Measurements from ENCODE around the gene SLC35E2B. TPM values are rescaled to one million over a fixed set of nuclear protein-coding genes. Genes with fewer than 3 reads are reported as not detected.
"Not testable (repeated sequence)": the region's sequence is repeated elsewhere in the genome, so short reads cannot be mapped to it uniquely, and the experiment has no call there.

The SLC35E2B gene
- total RNA-seq (2021) (51.3 to 51.6 TPM (median 51.6 TPM) in 3 replicates), Bru-seq, nascent RNA (percentile 67 among the genes with signal in this experiment)
- long read RNA-seq, experiment 1, full-length matches to known transcripts, result 97 of 152 reads
- long read RNA-seq, experiment 1, partial matches to known transcripts, result 8 of 152 reads
- long read RNA-seq, experiment 1, other reads (novel, unspliced or antisense), result 47 of 152 reads
- long read RNA-seq, experiment 2, full-length matches to known transcripts, result 4 of 51 reads
- long read RNA-seq, experiment 2, partial matches to known transcripts, result 3 of 51 reads
- long read RNA-seq, experiment 2, other reads (novel, unspliced or antisense), result 44 of 51 reads
- long read RNA-seq, experiment 3, full-length matches to known transcripts, result 2 of 4 reads
- long read RNA-seq, experiment 3, partial matches to known transcripts, result 1 of 4 reads
- long read RNA-seq, experiment 3, other reads (novel, unspliced or antisense), result 1 of 4 reads

- peak within 1 kb of the TSS; percentile 57 for H3K4me3 Mint-ChIP-seq
- H3K27me3 Mint-ChIP-seq (ENCODE audit: low read depth); H3K36me3 Mint-ChIP-seq; H3K9me3 Mint-ChIP-seq; H3K4me1 Mint-ChIP-seq; H3K27ac Mint-ChIP-seq; CTCF ChIA-PET: not testable (repeated sequence)
- POLR2A ChIA-PET, result interaction anchor here (0.7 kb wide), 1 partner anchor 63 kb away, joined by 3 read pairs; no protein-coding TSS in a partner anchor
- TF ChIP-seq SP1 (CRISPR knock-in tag; conservative IDR thresholded peaks at IDR 0.05), result peak; percentile 55
- peak; percentile 84 for ATAC-seq
- peak; percentile 85 for DNase-seq (ENCODE audit: low spot score)
Measured at GRCh38 chr1:1692714-1693647, at the start of gene SLC35E2B. SLC35E2B (minus strand) TSS chr1:1692795; CDS start chr1:1676699, 16,096 bp downstream.

DNA sequence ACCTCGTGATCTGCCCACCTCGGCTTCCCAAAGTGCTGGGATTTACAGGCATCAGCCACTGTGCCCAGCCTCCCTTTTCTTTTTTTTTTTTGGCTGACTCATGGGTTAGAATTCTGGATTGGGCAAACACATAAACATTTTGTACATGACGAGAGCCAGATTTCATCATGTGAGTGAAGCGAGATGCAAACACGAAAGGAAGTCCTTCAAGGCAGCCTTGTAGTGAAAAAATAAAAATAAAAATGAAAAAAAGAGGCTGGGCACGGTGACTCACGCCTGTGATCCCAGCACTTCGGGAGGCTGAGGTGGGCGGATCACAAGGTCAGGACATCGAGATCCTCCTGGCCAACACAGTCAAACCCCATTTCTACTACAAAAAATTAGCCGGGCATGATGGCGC is 48.4 kb upstream of the SLC35E2B start:
- H3K4me1 Mint-ChIP-seq; H3K9me3 Mint-ChIP-seq; H3K4me3 Mint-ChIP-seq; H3K27me3 Mint-ChIP-seq (ENCODE audit: low read depth); CTCF ChIA-PET; POLR2A ChIA-PET; H3K27ac Mint-ChIP-seq; ATAC-seq; DNase-seq (ENCODE audit: low spot score): not testable (repeated sequence)
- H3K36me3 Mint-ChIP-seq, result peaks cover 18% of the 10 kb centered on the region

GRCh38 chr1:1738799-1739337 is 46.3 kb upstream of the SLC35E2B start:
- H3K4me3 Mint-ChIP-seq; CTCF ChIA-PET; ATAC-seq; H3K27me3 Mint-ChIP-seq (ENCODE audit: low read depth); H3K4me1 Mint-ChIP-seq; H3K9me3 Mint-ChIP-seq; POLR2A ChIA-PET; H3K27ac Mint-ChIP-seq; DNase-seq (ENCODE audit: low spot score): not testable (repeated sequence)
- H3K36me3 Mint-ChIP-seq, result peaks cover 19% of the 10 kb centered on the region

DNA sequence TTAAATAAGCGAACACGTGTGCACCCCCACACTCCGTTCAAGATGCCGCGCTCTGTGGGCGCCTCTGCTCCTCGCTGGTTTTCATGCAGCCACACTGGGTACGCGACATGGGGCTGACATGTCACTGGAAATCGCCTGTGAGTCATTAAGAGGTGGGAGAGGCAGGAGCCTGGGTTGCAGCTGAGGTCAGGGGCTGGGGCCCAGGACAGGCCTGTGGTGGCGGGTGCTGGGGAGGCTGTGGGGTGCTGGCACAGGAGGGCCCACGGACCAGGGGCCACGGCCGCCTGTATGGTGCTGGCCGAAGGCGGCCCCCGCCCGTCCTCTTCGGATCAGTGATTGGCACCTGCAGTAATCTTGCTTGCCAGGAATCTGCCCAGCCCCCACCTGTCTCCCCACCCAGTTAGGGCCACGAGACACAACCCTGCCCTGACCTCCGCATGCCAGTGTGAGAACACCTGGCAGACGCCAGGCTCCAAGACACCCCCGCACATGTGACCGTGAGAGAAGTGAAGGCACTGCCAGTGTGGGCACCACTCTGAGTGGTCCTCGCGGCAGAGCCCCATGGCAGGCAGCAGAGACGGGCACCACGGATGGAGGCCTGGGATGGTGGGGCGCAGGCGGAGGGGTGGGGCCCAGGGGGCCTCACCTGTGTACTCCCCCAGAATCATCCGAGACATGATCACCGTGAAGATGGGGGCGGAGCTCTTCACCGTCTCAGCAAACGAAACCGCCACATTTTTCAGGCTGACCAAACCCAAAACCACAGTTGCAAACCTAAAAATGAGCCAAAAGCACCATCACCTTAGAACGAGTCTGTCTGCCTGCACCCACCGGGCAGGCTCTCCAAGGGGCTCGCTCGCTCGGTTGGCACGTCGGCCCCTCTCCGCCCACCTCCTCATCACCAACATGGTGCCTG is 45.3 kb upstream of the SLC35E2B start:
- H3K9me3 Mint-ChIP-seq; POLR2A ChIA-PET; CTCF ChIA-PET; DNase-seq (ENCODE audit: low spot score); ATAC-seq; H3K4me1 Mint-ChIP-seq; H3K4me3 Mint-ChIP-seq; H3K27me3 Mint-ChIP-seq (ENCODE audit: low read depth): not testable (repeated sequence)
- Mint-ChIP-seq H3K27ac (peak overlapping the region; percentile 60; the same call in 1 of the 2 replicates), H3K36me3 (peaks cover 19% of the 10 kb centered on the region)

DNA sequence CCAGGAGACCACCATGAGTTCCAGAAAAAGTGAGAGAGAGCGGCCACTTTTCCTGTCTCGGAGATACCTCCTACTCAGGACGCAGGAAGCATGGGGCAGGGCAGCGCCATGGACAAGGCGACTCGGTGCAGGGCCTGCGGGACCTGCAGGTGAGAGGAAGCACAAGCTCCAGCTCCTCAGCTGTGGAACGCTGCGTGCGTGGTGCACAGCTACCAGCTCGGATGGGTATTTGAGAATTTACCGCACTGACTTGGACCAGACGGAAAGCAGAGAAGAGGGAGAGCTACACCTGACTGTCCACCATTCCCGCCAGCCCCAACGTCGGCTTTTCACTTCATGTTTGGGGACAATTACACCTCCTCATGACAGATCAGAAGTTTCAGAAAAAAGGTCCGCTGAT is 39.8 kb upstream of the SLC35E2B start:
- Mint-ChIP-seq H3K27me3 (ENCODE audit: low read depth) (no peaks in the 10 kb centered on the region), H3K4me3 (no peak overlapping the region), H3K27ac (peak overlapping the region; percentile 84), H3K4me1 (no peaks in the 10 kb centered on the region), H3K36me3 (peaks cover 19% of the 10 kb centered on the region), H3K9me3 (no peaks in the 10 kb centered on the region)
- DNase-seq (ENCODE audit: low spot score) (no peak), ATAC-seq (no peak)
- POLR2A ChIA-PET, result interaction anchor here (0.7 kb wide), 1 partner anchor 109 kb away, joined by 3 read pairs; no protein-coding TSS in a partner anchor
- CTCF ChIA-PET, result no interaction called here
- no peak for TF ChIP-seq CREB1 (CRISPR knock-in tag; IDR thresholded peaks at IDR 0.05)
- no peak for TF ChIP-seq MLX (CRISPR knock-in tag; IDR thresholded peaks at IDR 0.05)
- TF ChIP-seq, protein P1, sequence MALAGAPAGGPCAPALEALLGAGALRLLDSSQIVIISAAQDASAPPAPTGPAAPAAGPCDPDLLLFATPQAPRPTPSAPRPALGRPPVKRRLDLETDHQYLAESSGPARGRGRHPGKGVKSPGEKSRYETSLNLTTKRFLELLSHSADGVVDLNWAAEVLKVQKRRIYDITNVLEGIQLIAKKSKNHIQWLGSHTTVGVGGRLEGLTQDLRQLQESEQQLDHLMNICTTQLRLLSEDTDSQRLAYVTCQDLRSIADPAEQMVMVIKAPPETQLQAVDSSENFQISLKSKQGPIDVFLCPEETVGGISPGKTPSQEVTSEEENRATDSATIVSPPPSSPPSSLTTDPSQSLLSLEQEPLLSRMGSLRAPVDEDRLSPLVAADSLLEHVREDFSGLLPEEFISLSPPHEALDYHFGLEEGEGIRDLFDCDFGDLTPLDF (CRISPR knock-in tag; IDR thresholded peaks at IDR 0.05), result no peak
- TF ChIP-seq NR2C2 (CRISPR knock-in tag; IDR thresholded peaks at IDR 0.05), result no peak
- TF ChIP-seq, protein P2, sequence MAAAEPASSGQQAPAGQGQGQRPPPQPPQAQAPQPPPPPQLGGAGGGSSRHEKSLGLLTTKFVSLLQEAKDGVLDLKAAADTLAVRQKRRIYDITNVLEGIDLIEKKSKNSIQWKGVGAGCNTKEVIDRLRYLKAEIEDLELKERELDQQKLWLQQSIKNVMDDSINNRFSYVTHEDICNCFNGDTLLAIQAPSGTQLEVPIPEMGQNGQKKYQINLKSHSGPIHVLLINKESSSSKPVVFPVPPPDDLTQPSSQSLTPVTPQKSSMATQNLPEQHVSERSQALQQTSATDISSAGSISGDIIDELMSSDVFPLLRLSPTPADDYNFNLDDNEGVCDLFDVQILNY (CRISPR knock-in tag; IDR thresholded peaks at IDR 0.05), result no peak
